Loucy (cell line): ENCODE results near the gene ZFP62.

Experiments used
- H2AFZ ChIP-seq: fragments of 200-600 bp; sonication (generic); 2 replicates; pipeline ENCODE4 v1.6.0; 2016; ENCODE audit warnings: antibody characterized with exemption, mild to moderate bottlenecking, low read length, moderate library complexity
- H3F3A ChIP-seq: fragments of 200-600 bp; 2 replicates; pipeline ENCODE4 v1.6.0; 2016; ENCODE audit warnings: antibody characterized with exemption, low read depth, mild to moderate bottlenecking
- H3K27me3 ChIP-seq: fragments of 200-600 bp; sonication (generic); 2 replicates; pipeline ENCODE4 v1.6.1; 2014; ENCODE audit warnings: low read length, mild to moderate bottlenecking; ENCODE audit not compliant: insufficient read depth, poor library complexity, severe bottlenecking
- H3K36me3 ChIP-seq: fragments of 200-600 bp; sonication (generic); 2 replicates; pipeline ENCODE4 v1.6.1; 2016; ENCODE audit warnings: low read length; ENCODE audit not compliant: insufficient read depth
- H3K4me1 ChIP-seq: fragments of 200-600 bp; sonication (generic); 2 replicates; pipeline ENCODE4 v1.5.1; 2014; ENCODE audit warnings: low read length, mild to moderate bottlenecking; ENCODE audit not compliant: insufficient read depth, poor library complexity, severe bottlenecking
- H3K4me2 ChIP-seq: fragments of 200-600 bp; sonication (generic); 2 replicates; pipeline ENCODE4 v1.6.0; 2014; ENCODE audit warnings: antibody characterized with exemption, low read length, low read depth, mild to moderate bottlenecking; ENCODE audit not compliant: poor library complexity, severe bottlenecking
- H3K4me3 ChIP-seq: fragments of 200-600 bp; sonication (generic); 2 replicates; pipeline ENCODE4 v1.5.1; 2014; ENCODE audit warnings: low read length, mild to moderate bottlenecking, mixed read lengths; ENCODE audit not compliant: poor library complexity, severe bottlenecking
- H3K79me2 ChIP-seq: fragments of 200-600 bp; sonication (generic); 2 replicates; pipeline ENCODE4 v1.6.1; 2014; ENCODE audit warnings: low read length; ENCODE audit not compliant: insufficient read depth
- H3K9ac ChIP-seq: fragments of 200-600 bp; sonication (generic); 2 replicates; pipeline ENCODE4 v1.6.0; 2014; ENCODE audit warnings: mild to moderate bottlenecking, low read depth, low read length, moderate library complexity; ENCODE audit not compliant: poor library complexity, severe bottlenecking
- H3K9me2 ChIP-seq: fragments of 200-600 bp; sonication (generic); replicated peaks from 2 replicates; pipeline ENCODE4 v1.6.1; 2016; ENCODE audit warnings: low read depth, low read length, mixed read lengths
- H3K9me3 ChIP-seq: fragments of 200-600 bp; sonication (generic); 2 replicates; pipeline ENCODE4 v1.6.1; 2014; ENCODE audit warnings: mild to moderate bottlenecking, antibody characterized with exemption, low read length, low read depth; ENCODE audit not compliant: insufficient read depth
- H4K20me1 ChIP-seq: fragments of 200-600 bp; sonication (generic); 2 replicates; pipeline ENCODE4 v1.6.0; 2014; ENCODE audit warnings: antibody characterized with exemption, low read length, mild to moderate bottlenecking; ENCODE audit not compliant: insufficient read depth, poor library complexity, severe bottlenecking
- EZH2phosphoT487 ChIP-seq: fragments of 200-600 bp; IDR thresholded peaks from 2 replicates; pipeline ENCODE4 v1.6.1; 2018; ENCODE audit warnings: antibody characterized with exemption, mild to moderate bottlenecking, moderate library complexity, borderline replicate concordance
- TF ChIP-seq, protein P1 (sequence below): fragments of 200-600 bp; sonication (generic); conservative IDR thresholded peaks from 2 replicates; pipeline ENCODE4 v1.5.1; 2014; ENCODE audit warnings: mild to moderate bottlenecking, antibody characterized with exemption, low read length

The ZFP62 gene

DNA sequence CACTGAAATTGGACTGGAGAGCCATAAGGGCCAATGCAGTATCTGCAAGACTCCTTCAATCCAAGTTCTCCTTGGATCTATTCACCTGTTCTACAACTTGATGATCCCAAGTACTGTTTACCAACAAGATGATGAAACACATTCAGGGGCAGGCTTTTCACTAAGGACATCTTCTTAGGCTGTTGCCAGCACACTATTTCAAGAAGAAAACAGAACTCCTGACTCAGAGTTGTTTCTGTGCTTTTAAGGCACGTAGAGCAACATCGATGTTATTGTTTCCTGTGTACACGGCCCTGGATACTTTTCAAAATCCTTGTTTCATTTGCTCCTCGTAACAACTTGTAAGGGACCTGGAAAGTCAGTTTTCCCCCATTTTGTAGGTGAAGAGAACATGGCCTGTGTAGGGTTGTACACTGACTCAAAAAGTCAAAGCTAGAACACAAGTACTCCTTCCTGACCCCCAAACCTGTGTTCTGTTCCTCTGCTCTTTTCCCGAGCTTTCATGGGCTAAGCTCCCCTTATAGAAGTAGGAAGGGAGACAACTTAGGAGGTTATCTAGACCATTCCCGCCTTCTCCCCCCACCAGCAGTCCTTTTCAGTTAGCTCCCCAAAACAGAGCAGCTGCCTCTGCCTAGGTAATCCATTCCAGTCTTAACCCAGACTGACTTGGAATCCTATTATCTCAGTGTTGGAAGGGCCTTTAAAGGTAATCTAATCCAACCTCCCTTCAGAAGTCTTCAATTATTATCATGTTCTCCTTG lies 53.2 kb downstream of the ZFP62 start:
- Histone ChIP-seq H3K4me1 (peaks cover 39% of the 10 kb centered on the region), H3K9me3 (no peaks in the 10 kb centered on the region), H2AFZ (no peak overlapping the region), H4K20me1 (peaks cover 3% of the 10 kb centered on the region), H3K9me2 (no peaks in the 10 kb centered on the region), H3K36me3 (no peaks in the 10 kb centered on the region), H3K79me2 (peaks cover 62% of the 10 kb centered on the region), H3K27me3 (no peaks in the 10 kb centered on the region), H3F3A (no peaks in the 10 kb centered on the region), H3K9ac (peak overlapping the region; percentile 87), H3K4me2 (peak overlapping the region; percentile 93), H3K4me3 (peak overlapping the region; percentile 95)
- no peak for TF ChIP-seq EZH2phosphoT487
- TF ChIP-seq, protein P1, sequence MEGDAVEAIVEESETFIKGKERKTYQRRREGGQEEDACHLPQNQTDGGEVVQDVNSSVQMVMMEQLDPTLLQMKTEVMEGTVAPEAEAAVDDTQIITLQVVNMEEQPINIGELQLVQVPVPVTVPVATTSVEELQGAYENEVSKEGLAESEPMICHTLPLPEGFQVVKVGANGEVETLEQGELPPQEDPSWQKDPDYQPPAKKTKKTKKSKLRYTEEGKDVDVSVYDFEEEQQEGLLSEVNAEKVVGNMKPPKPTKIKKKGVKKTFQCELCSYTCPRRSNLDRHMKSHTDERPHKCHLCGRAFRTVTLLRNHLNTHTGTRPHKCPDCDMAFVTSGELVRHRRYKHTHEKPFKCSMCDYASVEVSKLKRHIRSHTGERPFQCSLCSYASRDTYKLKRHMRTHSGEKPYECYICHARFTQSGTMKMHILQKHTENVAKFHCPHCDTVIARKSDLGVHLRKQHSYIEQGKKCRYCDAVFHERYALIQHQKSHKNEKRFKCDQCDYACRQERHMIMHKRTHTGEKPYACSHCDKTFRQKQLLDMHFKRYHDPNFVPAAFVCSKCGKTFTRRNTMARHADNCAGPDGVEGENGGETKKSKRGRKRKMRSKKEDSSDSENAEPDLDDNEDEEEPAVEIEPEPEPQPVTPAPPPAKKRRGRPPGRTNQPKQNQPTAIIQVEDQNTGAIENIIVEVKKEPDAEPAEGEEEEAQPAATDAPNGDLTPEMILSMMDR = no peak

GRCh38 chr5:180807046-180807445 lies 54.0 kb downstream of the ZFP62 start:
- peaks cover 39% of the 10 kb centered on the region for H3K4me1 ChIP-seq
- H3F3A ChIP-seq = no peaks in the 10 kb centered on the region
- peak overlapping the region; percentile 95 for H3K4me3 ChIP-seq
- peaks cover 63% of the 10 kb centered on the region for H3K79me2 ChIP-seq
- H3K36me3 ChIP-seq = no peaks in the 10 kb centered on the region
- peaks cover 5% of the 10 kb centered on the region for H4K20me1 ChIP-seq
- H3K9ac ChIP-seq = peak overlapping the region; percentile 87
- no peaks in the 10 kb centered on the region for H3K9me3 ChIP-seq
- H3K9me2 ChIP-seq = no peaks in the 10 kb centered on the region
- no peak overlapping the region for H2AFZ ChIP-seq
- TF ChIP-seq, protein P1 = no peak
- TF ChIP-seq EZH2phosphoT487 = no peak
- no peaks in the 10 kb centered on the region for H3K27me3 ChIP-seq
- H3K4me2 ChIP-seq = peak overlapping the region; percentile 93

DNA sequence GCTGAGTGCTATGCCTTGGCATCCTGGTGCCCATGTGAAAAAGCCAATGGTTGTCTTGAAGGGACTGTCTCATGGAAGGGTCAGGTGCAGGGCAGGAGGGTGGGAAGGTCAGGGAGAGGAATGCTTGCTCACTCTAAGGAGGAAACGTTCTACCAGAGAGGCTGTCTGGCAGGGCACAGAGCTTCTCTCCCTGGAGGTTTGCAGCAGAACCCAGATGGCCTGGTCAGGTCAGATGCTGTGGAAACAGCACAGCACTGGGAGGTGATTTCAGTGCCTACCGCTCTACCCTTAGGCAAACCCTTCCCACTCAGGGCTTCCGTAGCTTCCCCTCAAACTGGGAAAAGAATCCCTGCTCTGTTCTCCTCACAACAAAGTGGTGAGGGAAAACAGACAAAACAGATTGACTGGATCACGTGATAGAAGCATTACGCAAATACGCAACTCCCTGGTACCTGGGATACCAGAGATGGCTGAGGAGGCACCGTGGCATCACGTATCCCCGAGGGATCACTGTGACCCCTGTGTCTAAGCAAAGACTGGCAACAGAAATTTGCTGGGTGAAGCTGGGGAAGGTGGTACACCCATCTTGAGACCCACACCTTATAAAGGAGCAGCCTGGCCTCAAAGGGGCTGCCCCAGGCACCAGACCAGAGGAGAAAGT lies 54.6 kb downstream of the ZFP62 start:
- H4K20me1 ChIP-seq = peaks cover 10% of the 10 kb centered on the region
- no peaks in the 10 kb centered on the region for H3K9me3 ChIP-seq
- TF ChIP-seq, protein P1 = no peak
- no peak for TF ChIP-seq EZH2phosphoT487
- H3K9ac ChIP-seq = peak overlapping the region; percentile 87
- peaks cover 63% of the 10 kb centered on the region for H3K79me2 ChIP-seq
- no peaks in the 10 kb centered on the region for H3K27me3 ChIP-seq
- H3K36me3 ChIP-seq = no peaks in the 10 kb centered on the region
- peak overlapping the region; percentile 93 for H3K4me2 ChIP-seq
- no peak overlapping the region for H2AFZ ChIP-seq
- no peaks in the 10 kb centered on the region for H3K9me2 ChIP-seq
- H3K4me3 ChIP-seq = peak overlapping the region; percentile 95
- no peaks in the 10 kb centered on the region for H3F3A ChIP-seq
- peaks cover 40% of the 10 kb centered on the region for H3K4me1 ChIP-seq
